ENCODE data around the gene CACNA1H.

CACNA1H gene

DNA sequence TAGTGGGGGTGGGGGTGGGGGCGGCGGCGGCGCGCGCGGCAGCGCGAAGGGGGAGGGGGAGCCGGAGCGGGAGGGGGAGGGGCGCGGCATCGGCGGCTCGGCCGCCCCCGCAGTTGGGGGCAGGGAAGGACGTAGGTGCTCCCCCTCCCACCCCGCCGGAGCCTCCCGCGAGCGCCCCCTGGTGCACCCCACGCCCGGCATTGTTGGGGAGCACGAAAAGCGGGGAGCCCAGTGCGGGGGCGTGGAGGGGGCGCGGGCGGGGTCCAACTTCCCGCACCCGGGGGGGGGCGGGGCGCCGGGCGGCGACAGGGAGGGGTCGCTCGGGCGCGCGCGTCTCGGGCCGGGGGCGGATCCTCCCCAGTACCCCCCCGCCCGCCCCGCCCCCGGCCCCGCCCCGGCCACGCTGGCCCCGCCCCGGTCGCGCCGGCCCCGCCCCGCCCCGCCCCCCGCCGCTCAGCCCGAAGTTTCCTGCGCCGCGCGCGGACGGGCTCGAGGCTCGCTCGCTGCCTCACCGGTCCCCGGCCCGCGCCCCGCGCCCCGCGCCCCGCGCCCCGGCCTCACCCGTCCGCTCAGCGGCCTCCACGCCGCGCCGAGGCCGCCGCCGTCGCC is at the start of gene CACNA1H:
Gene CACNA1H, plus strand, starts transcription at position 456 of the 609 bp plus-strand sequence. CDS start 632 bp downstream, outside the sequence.
- DNase-seq (ENCODE audit: low read depth): no peak

DNA sequence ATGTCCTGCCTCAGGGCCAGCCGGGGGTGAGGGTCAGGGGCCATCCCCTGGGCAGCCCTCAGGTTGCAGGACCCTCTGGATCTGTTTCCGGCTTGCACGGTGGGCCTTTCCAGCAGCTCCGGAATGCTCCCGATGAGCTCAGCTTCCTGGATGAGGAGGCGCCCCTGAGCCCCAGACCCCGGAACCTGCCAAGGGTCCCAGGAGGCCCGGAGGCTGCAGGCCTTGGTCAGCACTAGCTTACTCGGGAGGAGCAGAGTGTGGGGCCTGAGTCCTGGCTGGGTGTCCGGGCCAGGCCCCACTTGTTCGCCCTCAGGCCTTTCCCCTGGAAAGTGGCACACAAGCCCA is 49.3 kb upstream of the CACNA1H start:
- no peak for DNase-seq (ENCODE audit: low read depth)

DNA sequence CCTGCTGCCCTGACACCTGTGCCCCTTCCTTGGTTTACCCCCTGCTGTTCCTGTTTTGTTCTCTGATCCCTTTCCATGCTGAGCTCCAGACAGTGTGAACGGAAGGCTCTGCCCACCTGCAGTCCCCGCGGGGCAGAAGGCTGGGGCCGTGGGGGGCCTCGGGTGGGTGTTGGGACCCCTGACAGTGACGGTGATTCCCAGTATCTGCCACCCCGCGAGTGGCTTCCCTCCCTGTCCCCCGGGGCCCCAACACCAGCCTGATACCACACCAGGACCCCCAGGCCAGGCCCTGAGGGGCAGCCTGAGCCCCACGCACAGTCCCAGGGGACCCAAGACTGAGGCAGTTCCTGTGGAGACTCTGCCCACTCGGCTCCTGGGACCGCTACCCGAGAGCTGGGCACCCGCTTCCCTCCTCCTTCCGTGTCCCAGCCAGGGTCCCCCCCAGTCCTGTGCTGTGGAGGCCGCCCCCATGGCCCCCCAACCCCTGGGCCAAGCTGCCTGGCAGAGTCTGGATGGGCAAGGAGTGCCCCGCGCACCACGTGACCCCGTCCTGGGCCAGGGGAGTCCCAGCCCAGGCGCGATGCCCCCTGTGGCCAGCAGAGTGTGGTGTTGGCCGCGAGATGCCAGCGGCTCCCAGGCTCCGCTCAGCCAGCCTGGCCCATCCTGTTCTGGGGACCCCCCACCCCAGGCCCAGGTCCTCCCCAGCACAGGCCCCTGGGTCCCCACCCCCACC is 46.9 kb upstream of the CACNA1H start:
- peak; percentile 27 for DNase-seq (ENCODE audit: low read depth)

DNA sequence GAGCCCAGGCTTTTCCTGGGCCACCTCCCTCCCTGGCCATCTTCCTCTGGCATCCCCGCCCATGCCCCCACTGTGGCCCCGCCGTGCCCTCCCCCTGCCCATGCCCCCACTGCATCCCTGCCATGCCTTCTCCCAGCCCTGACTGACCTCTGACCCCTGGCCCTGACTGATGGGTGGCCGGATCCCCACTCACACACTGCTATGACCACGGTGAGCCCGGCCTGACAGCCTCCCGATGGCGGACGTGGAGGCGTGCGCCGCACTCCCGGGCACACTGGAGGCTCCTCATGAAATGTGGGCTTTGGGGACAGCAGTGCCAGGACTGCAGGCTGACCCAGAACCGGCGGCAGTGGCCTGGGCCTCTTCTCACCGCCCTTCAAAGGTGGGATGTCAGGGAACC is 46.2 kb upstream of the CACNA1H start:
- no peak for DNase-seq (ENCODE audit: low read depth)

DNA sequence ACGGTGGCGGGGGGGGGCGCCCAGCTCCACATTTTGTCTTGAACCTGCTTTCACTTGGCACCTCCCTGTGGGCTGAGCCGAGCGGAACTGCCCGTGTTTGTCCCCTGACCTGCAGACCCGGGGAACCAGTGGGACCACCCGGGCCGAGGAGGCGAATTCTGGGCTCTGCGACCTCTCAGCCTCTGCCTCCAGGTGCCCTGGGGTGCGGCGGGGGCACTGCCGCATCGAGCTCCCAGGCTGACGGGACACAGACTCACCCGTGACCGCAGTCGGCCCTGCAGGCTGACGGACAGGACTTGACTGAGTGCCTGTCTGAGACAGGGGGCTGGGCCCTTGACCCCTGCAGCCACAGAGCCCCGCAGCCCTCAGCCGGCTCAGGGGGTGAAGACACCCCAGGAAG is 45.8 kb upstream of the CACNA1H start:
- DNase-seq (ENCODE audit: low read depth): no peak

DNA sequence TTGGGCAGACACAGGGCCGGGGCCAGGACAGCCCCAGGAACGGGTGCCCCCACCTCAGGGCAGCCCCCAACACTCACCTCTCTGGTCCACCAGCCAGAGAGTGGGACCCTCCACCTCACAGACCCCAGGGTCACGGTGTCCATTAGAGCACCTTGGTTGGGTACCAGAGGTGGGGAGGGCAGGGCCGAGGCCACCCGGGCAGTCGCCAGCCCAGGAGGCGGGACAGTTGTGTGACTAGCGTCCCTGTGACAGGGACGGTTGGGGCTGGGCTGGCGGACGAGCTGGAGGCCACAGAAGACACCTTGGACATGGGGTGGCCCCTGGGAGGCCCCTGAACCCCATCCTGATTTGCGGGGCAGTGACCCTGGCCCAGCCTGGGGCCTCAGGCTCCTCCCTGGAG is 45.2 kb upstream of the CACNA1H start:
- DNase-seq (ENCODE audit: low read depth): no peak

DNA sequence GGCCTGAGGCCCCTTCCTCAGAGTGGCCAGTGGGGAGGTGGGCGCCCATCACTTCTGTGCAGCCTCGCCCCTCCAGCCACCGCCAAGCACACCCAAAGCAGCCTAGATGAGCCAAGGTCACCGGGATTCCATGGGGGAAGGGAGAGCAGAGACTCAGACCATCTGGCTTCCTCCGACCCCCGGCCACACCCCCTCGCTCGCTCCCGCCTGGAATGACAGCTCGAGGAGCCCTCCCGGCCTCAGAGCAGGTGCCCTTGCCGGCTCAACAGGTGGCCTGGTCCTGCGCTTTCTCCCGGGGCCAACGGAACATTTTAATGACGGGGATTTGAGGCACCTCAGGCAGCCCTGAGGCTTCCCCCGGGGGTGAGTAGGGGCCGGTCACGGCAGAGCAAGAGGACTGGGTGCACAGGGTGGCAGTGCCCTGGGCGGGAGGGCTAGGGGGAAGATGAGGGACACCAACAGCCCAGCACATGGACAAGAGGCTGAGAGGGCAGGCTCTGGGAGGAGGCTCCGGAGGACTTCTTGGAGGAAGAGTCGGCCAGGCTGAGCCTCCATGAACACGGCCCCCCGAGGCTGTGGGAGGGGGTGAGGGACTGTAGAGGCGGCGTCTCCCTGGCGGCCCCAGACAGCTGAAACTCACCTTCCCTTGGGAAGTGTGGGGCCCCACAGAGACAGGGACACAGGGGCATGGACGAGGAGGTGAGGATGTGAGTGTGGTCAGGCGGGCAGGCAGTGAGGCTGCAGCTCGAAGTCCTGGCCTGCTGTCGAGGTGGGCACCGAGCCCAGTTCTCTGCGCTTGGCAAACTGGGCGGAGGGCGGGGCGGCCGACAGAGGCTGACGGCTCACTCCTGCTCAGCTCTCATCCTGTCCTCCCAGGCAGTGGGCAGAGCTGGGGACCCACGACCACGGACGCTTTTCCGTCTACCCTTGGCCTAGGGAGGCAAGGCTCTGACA is 44.3 kb upstream of the CACNA1H start:
- DNase-seq (ENCODE audit: low read depth): no peak

DNA sequence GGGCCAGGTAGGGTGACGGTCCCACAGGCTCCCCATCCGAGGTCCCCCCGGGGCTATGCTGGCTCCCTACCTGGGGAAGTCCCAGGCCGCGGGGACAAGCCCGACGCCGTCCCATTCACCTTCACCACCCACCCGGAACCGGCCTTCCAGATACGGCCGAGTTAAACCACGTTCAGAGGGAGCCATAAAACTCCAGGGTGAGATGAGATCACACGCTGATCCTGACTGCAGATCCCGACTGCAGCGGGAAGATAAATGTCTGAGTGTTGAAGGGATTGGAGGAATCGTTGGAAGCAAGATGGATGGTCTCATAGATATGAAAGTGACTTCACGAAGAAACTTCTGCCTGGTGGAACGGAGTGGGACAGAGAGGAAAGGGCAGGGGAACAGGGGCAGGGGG is 43.3 kb upstream of the CACNA1H start:
- DNase-seq (ENCODE audit: low read depth): no peak

DNA sequence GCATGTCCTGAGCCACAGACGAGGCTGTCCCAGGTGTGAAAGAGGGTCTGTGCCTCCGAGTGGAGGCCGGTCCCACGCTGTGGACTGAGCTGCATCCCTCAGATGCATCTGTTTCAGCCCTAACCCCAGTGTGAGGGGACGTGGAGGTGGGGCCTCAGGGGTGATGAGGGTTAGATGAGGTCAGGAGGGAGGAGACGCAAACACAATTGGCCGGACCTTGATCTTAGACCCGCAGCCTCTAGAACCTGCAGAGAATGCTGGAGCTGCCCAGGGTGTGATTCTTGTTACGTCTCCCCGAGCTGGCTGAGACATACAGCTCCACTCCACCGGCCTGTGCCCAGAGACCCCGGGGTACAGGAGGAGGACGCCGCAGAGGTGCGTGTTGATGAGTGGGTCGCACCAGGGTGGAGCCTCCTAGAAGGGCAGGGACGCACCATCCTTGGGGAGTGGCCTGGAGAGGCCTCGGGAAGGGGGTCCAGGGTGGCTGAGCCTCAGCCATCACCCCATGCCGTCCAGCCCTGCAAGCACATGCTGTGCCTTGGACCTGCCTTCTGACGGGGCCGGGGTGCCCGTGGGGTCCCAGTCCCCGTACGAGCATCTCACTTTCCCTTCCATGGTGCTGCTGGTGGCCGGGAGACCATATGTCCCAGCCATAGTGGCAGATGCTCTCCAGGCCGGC is 40.3 kb upstream of the CACNA1H start:
- DNase-seq (ENCODE audit: low read depth): no peak

DNA sequence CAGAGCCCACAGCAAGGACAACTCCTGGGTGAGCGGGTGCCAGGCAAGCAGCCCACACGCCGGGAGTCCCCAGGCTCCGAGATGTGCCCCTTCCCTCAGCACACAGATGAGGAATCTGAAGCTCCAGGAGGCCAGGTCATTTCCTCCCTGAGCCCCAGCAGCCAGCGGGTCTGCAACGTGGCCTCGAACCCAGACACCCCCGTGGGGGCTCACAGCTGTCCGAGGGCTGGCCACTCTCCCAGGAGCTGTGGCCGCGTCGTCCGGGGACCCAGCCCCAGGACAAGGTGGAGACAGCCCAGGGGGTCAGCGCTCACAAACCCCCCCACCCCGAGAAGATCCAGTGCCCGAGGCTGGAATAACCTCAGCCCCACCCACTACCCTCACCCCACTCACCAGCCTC is 39.4 kb upstream of the CACNA1H start:
- DNase-seq (ENCODE audit: low read depth): no peak

DNA sequence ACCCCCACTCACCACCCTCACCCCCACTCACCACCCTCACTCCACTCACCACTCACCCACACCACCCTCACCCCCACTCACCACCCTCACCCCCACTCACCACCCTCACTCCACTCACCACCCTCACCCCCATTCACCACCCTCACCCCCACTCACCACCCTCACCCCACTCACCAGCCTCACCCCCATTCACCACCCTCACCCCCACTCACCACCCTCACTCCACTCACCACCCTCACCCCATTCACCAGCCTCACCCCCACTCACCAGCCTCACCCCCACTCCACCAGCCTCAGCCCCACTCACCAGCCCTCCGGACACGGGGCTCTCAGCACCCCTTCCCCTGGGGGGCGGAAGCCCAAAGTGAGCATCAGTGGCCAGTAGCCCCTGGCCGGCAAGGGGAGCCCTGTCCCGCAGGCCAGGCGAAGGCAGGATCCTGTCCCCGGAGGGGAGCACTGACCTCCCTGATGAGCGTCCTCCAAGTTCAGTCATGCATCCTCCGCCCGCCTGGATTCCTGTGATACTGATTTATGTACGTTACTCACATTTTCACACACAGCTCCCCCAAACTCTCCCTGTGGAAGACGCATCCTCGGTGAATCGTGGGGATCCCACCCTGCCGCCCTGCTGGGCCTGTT is 38.9 kb upstream of the CACNA1H start:
- DNase-seq (ENCODE audit: low read depth): no peak

DNA sequence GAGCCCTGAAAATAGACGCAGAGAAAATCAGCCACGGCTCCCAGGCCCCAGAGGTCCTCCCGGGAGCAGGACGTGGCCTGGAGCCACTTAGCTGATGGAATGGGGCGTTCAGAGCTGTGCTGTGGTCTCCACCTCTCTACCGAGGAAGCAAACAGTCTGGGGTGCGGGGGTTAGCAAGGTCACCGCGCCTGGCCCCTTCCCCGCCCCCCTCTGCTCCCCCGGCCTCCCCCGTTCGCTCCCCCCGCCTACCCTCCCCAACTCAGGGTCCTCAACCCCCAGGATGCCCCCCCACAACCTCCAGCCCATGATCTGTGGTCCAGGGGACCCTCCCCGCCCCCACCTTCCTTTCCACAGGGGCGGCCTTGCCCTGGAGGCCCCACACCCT is 36.2 kb upstream of the CACNA1H start:
- DNase-seq (ENCODE audit: low read depth): no peak

DNA sequence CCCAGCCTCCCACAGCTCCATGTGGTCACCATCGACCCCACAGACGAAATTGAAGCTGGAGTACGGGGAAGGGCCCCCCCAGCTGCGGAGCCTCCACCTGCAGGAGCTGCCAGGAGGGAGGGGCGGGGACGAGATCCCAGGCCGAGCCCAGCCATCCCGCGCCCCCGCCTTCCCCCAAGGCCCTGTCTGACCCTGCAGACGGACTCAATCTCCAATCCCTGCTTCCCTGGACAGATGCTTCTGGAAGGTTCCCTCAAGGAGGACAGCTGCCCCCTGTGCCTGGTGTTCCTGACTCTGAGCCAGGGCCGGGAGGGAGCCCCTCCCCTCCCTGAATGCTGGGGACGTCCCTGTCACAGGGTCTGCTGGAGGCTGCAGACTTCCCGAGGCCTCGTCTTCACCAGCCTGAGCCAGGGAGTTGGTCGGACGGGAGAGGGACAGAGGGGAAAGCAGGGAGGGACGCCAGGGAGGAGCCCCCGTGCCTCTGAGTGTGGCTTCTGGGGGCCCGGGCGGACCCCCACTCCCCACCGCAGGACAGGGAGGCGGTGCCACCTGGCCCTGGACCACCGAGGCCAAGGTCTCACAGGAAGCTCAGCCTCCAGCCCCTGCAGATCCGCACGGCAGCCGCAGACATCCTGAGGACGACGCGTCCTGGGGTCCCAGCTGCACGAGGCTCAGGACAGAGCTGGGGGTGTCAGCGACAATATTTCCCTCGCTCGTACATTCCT is 35.6 kb upstream of the CACNA1H start:
- DNase-seq (ENCODE audit: low read depth): no peak

DNA sequence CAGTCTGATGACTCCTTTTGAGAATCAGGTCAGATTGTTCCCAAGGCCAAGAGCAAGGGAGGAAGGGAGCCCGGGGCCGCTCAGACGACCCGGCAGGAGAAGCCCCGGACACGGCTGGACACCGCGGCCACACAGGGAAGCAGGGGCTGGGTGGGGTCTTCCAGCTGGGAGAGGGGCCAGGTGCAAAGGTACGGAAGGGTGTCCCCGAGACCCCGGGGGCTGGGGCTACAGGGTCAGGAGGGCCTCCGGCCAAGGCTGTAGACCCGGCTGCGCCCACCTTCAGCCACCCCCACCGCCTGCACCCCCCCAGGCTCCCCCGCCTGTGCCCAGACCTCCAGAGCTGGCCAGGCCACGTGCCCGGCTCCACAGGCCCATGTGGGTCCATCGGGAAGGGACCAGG is 35.0 kb upstream of the CACNA1H start:
- no peak for DNase-seq (ENCODE audit: low read depth)

DNA sequence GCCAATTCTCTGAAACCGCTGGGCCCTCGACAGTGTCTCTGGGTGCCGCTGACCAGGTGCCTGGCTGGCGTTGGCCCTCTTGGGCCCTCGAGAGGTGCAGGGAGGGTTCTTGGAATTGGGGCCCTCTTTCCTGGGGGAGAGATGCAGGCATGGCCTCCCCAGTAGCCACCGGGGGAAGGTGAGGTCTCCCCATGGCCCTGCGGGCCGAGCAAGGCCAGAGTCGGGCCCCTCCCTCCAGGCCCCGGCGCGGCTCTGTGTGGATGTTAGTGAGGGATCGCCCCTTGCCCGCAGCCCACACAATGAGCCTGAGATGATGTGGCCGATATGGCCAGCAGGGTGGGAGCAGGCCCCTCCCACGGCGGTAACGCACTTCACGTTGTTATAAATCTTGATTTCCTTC is 33.8 kb upstream of the CACNA1H start:
- DNase-seq (ENCODE audit: low read depth): no peak

DNA sequence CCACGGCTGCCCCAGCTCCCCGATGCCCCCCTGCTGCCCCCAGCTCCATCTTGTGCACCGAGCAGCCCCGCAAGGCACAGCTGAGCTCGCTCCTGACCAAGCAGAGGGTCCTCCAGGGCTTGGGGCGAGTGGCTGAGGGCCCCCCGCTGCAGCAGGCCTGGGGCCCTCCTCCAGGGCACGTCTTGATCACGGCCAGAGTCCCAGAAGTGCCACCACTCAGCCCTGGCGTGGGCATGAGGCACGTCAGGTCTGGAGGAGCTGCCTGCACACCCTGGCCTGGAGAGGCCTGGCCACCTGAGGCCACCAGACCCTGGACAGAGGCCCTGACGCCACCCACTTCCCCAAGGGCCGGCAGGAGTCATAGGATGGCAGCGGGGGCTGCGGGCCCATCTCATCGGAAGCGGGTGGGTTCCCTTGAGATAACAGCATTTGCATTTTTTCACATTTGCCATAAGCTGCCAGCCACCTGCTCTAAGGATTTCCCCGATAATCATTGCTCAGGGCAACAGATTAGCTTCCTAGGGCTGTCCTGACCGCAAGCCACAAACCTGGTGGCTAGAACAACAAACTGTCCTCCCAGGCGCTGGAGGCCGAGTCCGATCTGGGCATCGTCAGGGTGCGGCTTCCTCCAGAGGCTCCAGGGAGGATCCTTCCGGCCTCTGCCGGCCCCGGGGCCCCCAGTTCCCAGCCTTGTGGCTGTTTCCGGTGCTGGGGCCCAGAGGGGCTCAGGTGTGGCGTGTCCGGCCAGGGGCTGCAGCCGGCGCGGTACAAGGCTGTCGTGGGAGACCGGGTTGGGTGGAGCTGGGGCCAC is 32.9 kb upstream of the CACNA1H start:
- no peak for DNase-seq (ENCODE audit: low read depth)

DNA sequence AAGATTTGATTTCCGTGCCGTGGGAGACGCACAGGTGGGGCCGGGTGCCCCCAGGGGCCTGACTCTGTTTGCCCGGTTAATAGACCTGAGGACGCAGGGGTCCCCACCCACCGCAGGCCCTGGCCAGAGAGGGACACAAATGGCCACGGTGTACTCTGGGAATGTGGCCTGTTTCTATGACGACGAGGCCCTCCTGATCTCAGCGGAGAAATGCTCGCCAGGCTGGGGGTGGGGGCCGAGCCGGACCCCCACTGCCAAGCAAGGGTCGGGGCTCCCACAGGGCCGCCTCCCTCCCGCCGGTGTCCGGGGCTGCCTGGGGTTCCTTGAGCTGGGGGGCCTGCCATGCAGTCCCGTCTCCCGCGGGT is 32.3 kb upstream of the CACNA1H start:
- no peak for DNase-seq (ENCODE audit: low read depth)

DNA sequence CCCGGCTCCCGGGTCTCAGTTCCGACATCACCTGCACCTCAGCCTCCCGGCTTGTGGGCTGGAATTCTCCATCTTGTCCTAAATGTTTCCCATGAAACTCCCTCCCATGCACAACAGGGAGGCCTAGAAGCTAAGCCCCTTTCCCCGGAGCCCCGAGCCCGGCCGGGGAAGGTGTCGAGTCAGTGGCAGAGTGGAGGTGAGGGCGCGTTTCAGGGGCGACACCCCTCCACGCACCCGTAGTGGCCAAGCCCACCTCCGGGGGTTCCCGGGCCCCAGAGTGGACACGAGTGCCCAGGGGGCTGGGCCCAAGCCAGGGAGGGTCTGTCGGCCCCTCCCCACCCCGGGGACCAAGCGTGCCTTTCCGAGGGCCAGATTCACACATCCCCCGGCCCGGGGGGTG is 31.9 kb upstream of the CACNA1H start:
- no peak for DNase-seq (ENCODE audit: low read depth)

DNA sequence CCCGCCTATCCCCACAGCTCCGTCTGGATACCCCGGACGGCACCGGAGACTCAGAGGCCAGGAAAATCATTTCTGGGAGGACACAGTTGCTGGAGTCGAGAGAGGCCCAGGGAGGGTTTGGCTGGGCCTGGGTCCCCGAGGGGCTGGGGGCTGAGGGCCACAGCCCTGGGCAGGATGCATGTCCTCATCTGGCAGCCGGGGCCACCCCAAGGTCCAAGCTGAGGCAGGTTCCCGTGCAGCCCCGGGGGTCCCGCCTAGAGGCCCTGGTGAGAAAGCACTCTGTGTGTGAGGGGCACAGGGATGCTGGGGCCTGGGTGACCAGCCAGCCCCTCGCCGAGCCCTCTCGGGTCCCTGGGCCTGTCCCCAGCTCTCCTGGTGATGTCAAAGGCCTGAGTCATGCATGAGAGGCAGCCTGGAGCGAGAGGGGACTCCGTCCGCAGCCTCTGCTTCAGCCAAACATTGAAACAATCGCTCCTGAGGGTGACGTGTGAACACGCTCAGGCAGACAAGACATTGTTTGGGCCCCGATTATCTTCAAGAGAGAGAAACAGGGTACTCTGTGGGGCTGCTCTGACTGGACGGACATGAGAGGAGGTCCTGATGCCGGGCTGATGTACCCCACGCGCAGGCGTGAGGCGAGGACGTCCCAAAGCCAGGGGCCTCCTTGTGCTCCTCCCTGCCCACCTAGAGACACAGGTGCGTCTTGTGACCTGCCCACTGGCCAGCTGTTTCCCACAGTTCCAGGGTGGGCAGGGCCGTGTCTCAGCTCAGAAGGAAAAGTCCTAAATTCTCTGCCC is 31.1 kb upstream of the CACNA1H start:
- DNase-seq (ENCODE audit: low read depth): no peak

DNA sequence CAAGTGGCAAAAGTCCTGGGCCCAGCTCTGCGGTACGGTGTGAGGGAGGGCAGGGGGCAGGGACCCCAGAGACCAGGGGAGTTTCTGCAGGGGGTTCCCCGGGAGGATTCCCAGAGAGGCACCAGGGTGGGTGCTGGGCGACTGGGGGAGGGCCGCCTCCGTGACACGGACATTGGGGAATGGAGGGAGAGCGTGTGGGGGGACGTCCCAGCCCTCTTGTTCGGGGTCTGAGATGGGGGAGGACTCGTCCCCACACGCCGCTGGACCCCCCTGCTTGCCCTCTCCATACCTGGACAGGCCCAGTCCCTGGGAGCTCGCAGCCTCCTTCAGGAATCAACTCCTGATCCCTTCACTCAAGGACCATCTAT is 30.5 kb upstream of the CACNA1H start:
- no peak for DNase-seq (ENCODE audit: low read depth)

Data from fibroblast of the conjunctiva (primary cell).